Activated CD4-positive, alpha-beta T cell treated with anti-CD3 and anti-CD28 coated beads, Interleukin-2, amount 50 U/mL, for 24 hours (primary cell): ENCODE data around the gene GOLGA8B.
"Not testable (repeated sequence)": the region's sequence is repeated elsewhere in the genome, so short reads cannot be mapped to it uniquely, and the experiment has no call there.

Experiments used
- DNase-seq, 2 donors: peaks; one replicate each; pipeline ENCODE4 v3.0.0-alpha.2; 2020; ENCODE audit warnings: low read depth in 1 of 2, low spot score in 1 of 2

The GOLGA8B gene

DNA sequence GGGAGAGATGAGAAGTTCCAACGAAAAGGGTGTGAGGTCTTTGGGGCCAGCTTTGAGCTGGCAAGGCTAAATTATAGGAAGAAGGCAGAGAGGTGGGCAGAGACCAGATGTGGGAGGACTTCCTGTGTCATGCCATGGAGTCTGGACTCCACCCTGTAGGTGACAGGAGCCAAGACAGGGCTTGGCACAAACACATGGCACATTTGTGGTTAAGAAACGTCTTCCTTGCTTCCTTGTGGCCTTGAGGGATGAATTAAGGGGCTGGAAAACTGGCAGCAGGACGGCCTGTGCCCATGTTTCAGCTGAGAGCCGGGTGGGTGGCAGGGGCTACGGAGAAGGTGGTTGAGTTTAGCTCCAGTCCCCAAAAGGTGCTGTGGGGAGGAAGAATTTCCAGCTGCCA is 18.7 kb downstream of the GOLGA8B start:
- DNase-seq: not testable (repeated sequence)

DNA sequence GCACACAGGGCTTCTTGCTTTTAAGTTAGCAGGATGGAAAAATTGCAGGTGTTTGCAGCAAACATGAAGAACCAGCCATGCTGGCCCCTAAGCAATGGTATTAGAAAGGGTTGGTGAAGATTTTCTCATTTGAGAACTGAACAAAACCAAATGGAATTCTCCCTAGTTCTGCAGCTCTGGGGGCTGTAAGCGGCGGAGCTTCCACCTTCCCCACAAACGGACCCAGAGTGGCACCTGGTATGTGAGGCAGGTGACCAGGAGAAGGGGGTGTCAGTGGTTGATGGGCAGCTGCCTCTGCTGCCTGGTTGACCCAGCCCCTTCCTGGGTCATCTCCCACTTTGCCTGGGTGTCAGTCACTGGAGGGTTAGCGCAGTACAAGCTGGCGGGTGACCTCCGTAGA is 22.6 kb downstream of the GOLGA8B start:
- DNase-seq: not testable (repeated sequence)

GRCh38 chr15:34559764-34560163 is 23.7 kb downstream of the GOLGA8B start:
- not testable (repeated sequence) for DNase-seq

- DNase-seq: not testable (repeated sequence)
These were observed 28.3 kb downstream of the GOLGA8B start for GRCh38 chr15:34555162-34555561.

- DNase-seq: not testable (repeated sequence)
These were observed 28.7 kb downstream of the GOLGA8B start for GRCh38 chr15:34554716-34555115.

GRCh38 chr15:34554126-34554525 is 29.3 kb downstream of the GOLGA8B start:
- not testable (repeated sequence) for DNase-seq

- not testable (repeated sequence) for DNase-seq
These were observed 33.3 kb downstream of the GOLGA8B start for GRCh38 chr15:34550129-34550528.

GRCh38 chr15:34549381-34549809 is 34.1 kb downstream of the GOLGA8B start:
- DNase-seq: not testable (repeated sequence)

DNA sequence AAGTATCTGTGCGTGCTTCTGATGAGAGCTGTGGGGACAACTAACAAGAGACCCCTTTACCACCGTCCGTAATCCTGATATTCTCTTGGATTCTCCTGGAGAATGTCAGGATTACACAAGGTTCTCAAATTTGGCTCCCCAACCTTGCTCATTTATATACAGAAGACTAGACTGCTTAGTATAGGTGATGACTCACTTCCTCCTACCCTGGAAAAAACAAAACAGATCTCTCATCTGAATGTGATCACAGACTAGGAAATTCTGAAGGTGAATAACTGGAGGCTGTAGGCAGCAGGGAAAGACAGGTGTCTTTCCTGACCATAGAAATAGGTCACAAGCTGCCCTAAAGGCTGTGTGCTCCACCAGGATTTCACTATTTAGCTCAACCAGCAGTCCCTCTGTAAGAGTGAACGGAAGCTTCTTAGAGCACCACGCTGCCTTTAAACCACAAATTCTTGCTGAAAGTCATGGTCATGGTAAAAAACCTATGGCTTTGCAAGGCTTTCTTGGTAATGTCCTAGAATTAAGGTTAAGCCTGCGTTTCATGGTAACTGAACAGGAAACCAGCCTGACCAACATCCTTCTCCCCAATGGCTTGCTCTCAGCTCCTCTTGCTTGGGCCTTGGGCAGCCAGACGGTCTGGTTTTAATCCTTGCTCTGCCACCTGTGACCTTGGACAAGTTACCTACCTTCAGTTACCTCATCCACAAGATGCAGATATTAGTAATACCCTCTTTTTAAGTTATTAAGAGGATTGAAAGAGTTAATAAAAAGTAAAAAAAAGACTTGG is 39.4 kb downstream of the GOLGA8B start:
- DNase-seq: not testable (repeated sequence)

DNA sequence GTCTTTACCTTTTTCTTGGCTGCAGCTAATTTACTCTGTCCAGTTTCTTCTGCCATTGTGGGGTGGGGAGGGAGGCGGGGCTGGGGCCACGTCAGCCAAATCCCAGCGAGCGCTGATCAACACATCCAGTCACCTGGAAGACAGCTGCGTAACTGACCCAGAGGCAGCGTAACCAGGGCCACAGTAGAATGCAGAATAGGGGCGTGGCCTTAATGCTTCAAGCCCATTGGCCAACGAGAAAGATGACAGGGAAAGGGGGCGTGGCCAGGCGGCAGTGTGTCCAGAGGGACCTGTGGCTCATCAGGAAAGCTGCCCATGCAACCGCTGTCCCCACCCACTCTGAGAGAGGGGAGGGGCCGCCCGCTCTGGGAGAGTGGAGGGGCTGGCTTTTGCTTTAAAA is 47.6 kb downstream of the GOLGA8B start:
- not testable (repeated sequence) for DNase-seq
